Activated effector memory CD4-positive, alpha-beta T cell treated with Interleukin-2 at 50 U/mL for 16 hours (primary cell): ENCODE measurements around the gene ZNF236.

Experiments used
- DNase-seq: peaks from one replicate; pipeline ENCODE4 v3.0.0-alpha.2; 2020

ZNF236 gene

GRCh38 chr18:76992226-76993084, 170.1 kb downstream of the ZNF236 start:
- DNase-seq: no peak

GRCh38 chr18:76993085-76993382, 170.7 kb downstream of the ZNF236 start:
- DNase-seq: no peak

DNA sequence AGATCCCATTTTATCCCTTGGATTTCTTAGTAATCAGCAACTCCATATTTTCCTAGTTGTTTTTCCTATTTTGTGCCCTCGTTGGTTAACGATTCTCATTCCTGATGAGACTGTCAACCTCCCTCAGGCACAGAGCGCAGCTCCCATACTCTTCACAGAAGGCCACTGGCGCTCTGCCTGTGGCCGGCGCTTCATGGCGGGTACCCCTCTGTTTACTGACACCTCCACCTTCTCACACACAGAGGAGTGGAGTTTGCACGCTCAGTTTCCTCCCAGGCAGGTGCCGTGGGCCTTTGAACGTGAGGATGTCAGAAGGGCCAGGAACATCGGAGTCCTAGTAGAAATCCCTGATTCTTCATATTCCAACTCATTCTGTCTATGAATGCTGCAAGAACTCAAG, 171.2 kb downstream of the ZNF236 start:
- DNase-seq: no peak

DNA sequence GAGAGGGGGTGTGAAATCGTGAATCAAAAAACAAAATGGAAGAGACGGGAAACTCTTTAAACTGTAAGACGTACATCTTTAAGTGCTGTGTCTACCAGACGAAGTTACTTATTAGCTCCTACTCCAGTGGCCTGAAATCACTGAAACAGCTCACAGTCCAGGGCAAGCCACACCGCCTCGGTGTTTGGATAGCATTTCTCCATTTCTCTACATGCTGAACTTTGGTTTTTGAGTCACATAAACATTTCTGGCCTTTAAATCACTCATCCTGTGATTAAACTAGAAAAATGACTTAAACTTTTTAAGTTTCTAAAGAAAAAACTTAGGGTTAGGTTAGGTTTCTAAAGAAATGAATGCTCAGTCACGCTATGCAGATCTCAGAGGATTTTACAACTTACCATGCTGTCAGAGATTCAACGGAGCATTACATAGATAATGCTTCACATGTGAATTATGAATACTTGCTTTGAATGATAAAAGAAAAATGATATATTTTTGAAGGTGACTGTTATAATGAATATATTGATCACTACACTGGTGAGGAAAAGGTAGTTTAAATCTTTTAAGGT, 171.8 kb downstream of the ZNF236 start:
- DNase-seq: no peak

DNA sequence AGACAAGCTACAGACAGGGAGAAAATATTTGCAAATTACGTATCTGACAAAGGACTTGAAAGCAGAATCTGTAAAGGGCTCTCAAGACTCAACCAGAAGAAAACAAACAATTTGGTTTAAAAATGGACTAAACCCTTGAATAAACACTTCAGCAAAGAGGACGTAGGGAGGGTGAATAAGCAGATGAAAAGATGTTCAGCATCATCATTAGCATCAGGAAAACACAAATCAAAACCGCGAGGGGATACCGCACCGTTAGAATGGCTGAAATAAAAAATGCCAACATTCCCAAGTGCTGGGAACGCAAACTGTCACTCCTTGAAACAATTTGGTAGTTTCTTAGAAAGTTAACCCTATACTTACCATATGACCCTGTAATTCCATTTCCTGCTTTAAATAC, 173.5 kb downstream of the ZNF236 start:
- DNase-seq: no peak

DNA sequence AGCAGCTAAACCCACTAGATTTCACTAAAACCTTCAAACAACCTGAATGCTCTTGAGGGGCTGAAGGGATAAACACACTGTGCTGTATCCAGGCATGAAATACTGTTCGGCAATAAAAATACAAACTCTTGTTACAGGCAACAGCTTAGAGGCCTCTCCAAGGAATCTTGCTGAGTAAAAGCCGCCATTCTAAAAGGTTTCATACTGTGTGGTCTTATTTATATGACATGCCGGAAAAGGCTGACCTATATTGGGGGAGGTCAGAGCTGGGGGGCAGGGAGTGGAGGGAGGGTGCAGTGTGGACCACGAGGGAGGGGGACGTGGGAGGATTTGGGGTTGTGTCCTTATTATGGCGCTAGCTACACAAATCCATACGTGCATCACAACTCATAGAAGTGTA, 174.1 kb downstream of the ZNF236 start:
- no peak for DNase-seq

GRCh38 chr18:76997951-76998808, 175.8 kb downstream of the ZNF236 start:
- no peak for DNase-seq

DNA sequence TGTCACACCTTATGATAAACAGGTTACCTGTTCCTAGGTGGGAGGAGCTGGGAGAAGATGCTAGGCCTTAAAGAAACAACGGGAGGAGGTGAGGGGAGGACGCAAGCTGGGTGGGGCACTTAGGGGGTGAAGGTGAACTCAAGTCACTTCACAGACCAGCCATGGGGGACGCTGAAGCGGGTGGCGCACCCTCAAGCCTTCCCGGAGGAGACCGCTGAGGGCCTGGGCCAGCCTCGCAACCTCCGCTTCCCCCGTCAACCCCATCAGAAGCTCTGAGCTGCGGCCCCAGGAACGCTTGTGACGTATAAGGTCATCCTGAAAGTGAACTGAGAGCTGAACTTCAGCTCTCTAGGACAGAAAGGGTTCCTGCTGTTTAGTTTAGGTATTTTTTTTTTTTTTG, 176.7 kb downstream of the ZNF236 start:
- DNase-seq: no peak

DNA sequence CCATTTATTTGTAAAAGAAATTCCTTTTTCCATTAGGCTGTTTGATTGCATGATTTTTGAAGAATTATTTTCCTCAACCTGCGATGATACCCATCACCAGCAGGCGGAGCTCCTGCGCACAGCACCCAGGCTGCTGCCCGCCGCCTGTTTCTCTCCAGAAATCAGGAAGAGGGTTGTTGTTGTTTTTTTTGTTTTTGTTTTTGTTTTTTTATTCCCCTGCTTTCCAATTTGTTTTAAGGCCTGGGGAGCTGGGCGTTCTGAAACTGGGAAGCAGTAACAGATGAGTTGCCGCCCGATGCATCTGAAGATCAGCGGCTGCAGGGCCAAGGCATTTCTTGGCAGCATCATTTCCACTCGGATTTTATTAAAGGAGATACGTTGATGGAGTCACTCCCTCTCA, 178.2 kb downstream of the ZNF236 start:
- DNase-seq: peak; percentile 12

DNA sequence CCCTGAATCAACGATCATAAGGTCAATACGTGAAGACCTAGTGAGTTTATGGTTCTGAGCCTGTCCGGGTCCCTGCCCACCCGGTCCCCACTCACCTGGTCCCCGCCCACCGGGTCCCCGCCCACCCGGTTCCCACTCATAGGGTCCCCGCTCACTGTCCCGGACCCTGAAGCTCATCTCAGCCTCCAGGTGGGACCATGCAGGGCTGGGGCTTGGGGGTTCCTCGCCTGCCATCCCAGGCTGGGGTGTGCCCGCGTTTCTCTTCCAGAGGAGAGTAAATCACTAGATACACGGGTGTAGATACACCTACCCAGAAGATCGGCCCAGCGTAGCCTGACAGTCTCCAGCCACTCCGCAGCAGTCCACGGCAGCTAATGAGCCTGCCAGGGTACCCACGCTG, 178.7 kb downstream of the ZNF236 start:
- DNase-seq: no peak

DNA sequence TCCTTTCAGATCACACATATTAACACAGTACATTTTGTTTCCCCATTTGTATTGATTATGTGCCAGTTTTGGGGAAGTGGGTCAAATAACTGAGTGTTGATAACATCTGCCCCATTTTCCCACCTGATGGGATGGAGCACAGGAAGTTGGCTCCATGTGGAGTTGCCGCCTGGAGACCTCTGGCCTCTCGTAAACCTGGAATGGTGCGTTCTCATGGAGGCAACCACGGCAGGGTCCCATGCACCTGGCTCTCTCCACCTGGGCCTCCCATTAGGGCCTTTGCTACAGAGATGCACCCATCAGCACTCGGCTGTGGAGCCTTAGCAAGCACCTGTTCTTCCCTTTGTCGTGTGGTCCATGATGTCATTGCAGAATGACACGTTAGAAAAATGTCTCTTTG, 179.6 kb downstream of the ZNF236 start:
- DNase-seq: no peak

- DNase-seq: no peak
These were observed 180.1 kb downstream of the ZNF236 start for GRCh38 chr18:77002496-77002895.

DNA sequence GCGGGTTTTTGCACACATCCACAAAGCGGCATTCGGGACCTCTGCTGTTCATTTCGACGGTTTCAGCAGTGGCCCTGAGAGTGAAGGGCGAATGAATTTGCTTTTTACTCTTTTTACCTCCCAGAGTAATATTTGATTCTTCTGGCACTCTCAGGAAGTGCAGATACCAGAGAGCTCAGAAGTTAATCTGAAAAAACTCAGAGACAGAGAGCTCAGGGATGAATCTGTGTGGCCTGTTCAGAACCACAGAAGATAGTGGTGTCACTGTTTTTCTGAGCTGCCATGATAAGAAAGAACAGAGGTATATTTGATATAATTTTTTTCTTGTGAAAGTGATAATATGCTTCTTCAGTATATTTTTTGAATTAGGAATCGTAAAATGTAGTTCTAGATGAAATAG, 181.0 kb downstream of the ZNF236 start:
- no peak for DNase-seq

GRCh38 chr18:77004555-77005380, 182.4 kb downstream of the ZNF236 start:
- DNase-seq: no peak

DNA sequence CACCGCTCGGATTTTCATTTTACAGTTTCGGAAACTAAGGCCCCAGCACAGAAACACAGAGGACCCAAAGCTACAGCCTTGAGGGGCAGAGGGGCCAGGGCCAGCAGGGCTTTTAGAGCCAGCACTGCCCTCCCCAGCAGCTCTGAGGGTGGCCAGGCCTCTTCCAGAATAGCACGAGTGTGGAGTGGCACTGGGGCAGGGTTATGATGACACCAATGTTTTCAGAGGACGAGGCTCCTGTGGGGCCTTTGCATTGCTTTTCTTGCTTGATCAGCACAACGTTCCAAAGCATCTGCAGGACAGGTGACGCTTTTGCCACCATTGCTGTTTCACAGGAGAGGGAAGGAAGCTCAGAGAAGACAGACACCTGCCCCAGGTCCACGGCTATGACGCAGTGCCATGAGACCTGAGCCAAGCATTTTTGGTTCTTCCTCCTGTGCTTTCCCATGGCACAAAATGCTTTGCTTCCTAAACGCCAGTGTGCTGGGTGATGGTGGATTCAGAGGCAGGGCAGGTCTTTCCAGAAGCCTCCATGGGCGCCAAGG, 183.4 kb downstream of the ZNF236 start:
- DNase-seq: no peak

DNA sequence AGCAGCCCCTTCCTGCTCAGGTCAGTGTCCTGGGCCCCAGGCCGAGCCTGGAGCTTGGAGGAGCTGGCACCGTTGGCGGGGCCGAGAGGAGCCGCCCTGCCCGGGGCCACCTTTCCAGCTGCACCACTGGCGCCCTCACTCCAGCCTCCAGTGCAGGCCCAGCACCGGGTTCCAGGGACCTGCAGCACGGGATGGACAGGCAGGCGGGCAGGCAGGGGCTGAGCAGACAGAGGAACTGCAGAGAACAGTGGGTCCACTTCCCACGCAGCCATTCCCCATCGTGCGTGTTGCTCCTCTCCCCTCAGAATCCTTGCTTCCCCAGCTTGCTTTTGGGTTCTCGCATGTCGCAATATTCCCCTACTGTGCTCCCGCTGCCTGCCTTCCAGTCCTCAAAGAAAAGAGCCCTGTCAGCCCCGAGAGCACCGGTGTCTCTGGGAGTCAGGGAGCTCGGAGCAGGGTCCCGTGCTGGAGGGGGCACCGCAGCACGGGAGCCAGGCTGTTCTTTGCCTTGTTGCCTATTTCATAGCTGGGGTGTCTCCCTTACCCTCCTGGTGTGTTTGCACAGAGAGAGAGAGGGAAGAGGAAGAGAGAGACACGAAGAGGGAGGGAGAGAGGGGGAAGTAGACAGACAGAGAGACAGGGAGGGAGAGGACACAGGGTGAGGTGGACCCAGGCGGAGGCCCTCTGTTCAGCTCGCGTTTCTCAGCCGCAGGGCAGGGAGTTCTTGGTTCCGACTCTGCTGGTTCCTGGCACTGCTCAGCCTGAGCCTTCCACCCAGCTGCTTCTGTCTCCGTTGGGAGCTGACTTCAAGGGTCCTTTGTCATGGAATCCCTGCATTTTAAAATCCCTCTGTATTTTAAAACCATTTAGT, 184.2 kb downstream of the ZNF236 start:
- no peak for DNase-seq

- DNase-seq: no peak
These were observed 184.9 kb downstream of the ZNF236 start for GRCh38 chr18:77007251-77007650.

- DNase-seq: no peak
These were observed 185.6 kb downstream of the ZNF236 start for GRCh38 chr18:77008006-77008405.

- DNase-seq: no peak
These were observed 186.4 kb downstream of the ZNF236 start for GRCh38 chr18:77008576-77009315.

DNA sequence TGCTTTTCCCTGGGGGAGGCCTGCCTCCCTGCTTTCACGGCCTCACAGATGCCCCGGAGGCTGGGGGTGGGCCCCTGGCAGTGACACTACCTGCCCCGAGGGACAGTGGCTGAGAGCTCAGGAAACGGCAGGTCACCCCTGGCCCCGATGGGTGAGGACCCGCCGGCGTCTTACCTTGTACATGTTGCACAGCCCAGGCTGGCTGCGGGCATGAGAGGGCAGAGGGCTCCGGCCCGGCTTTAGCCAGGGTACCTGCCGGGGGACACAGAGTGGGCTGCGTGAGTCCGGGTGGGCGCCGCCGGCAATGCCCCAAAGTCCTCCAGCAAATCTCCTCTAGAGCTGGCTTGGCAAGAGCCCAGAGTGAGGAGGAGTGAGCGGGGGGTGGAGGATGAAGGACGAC, 187.3 kb downstream of the ZNF236 start:
- no peak for DNase-seq

- DNase-seq: no peak
These were observed 189.8 kb downstream of the ZNF236 start for GRCh38 chr18:77012120-77012519.
